ENCODE measurements around the gene PTPRN2.
A peak's percentile ranks its signal among the peaks of the same experiment; 100 is the strongest.
"Not testable (repeated sequence)": the region's sequence is repeated elsewhere in the genome, so short reads cannot be mapped to it uniquely, and the experiment has no call there.

PTPRN2 gene

GRCh38 chr7:158587162-158588084, at the start of gene PTPRN2:
Gene PTPRN2, minus strand, starts transcription at chr7:158587823.
- DNase-seq (ENCODE audit: low read depth in 2 of 2): peak; percentile 44 to 63

- DNase-seq (ENCODE audit: low read depth in 2 of 2): no peak
These were observed 45.7 kb upstream of the PTPRN2 start for GRCh38 chr7:158633055-158633956.

GRCh38 chr7:158631574-158632195, 44.1 kb upstream of the PTPRN2 start:
- DNase-seq (ENCODE audit: low read depth in 2 of 2): no peak

- DNase-seq (ENCODE audit: low read depth in 2 of 2): not testable (repeated sequence)
These were observed 38.7 kb upstream of the PTPRN2 start for GRCh38 chr7:158626289-158626688.

- DNase-seq (ENCODE audit: low read depth in 2 of 2): no peak
These were observed 35.6 kb upstream of the PTPRN2 start for GRCh38 chr7:158623241-158623640.

GRCh38 chr7:158620839-158621441, 33.3 kb upstream of the PTPRN2 start:
- no peak for DNase-seq (ENCODE audit: low read depth in 2 of 2)

- DNase-seq (ENCODE audit: low read depth in 2 of 2): no peak
These were observed 32.8 kb upstream of the PTPRN2 start for GRCh38 chr7:158620418-158620817.

GRCh38 chr7:158618745-158619140, 31.1 kb upstream of the PTPRN2 start:
- no peak for DNase-seq (ENCODE audit: low read depth in 2 of 2)

- no peak for DNase-seq (ENCODE audit: low read depth in 2 of 2)
These were observed 30.1 kb upstream of the PTPRN2 start for GRCh38 chr7:158617737-158618128.

GRCh38 chr7:158616050-158616449, 28.4 kb upstream of the PTPRN2 start:
- no peak for DNase-seq (ENCODE audit: low read depth in 2 of 2)

- no peak for DNase-seq (ENCODE audit: low read depth in 2 of 2)
These were observed 27.1 kb upstream of the PTPRN2 start for GRCh38 chr7:158614700-158615099.

- DNase-seq (ENCODE audit: low read depth in 2 of 2): no peak
These were observed 25.9 kb upstream of the PTPRN2 start for GRCh38 chr7:158613481-158613880.

- DNase-seq (ENCODE audit: low read depth in 2 of 2): no peak
These were observed 24.9 kb upstream of the PTPRN2 start for GRCh38 chr7:158612546-158612945.

- no peak for DNase-seq (ENCODE audit: low read depth in 2 of 2)
These were observed 23.9 kb upstream of the PTPRN2 start for GRCh38 chr7:158611541-158611940.

- no peak for DNase-seq (ENCODE audit: low read depth in 2 of 2)
These were observed 21.8 kb upstream of the PTPRN2 start for GRCh38 chr7:158609313-158609974.

- DNase-seq (ENCODE audit: low read depth in 2 of 2): no peak
These were observed 19.9 kb upstream of the PTPRN2 start for GRCh38 chr7:158607563-158607962.

GRCh38 chr7:158606671-158607424, 19.2 kb upstream of the PTPRN2 start:
- DNase-seq (ENCODE audit: low read depth in 2 of 2): no peak

GRCh38 chr7:158606129-158606528, 18.5 kb upstream of the PTPRN2 start:
- no peak for DNase-seq (ENCODE audit: low read depth in 2 of 2)

- no peak for DNase-seq (ENCODE audit: low read depth in 2 of 2)
These were observed 16.4 kb upstream of the PTPRN2 start for GRCh38 chr7:158603773-158604755.
